A673 (cell line): ENCODE data around the gene GPER1. TPM values are rescaled to one million over a fixed set of nuclear protein-coding genes. Genes with fewer than 3 reads are reported as not detected.

Experiments
- BruUV-seq: library from RNA; stranded (reverse); fragments of 400-500 nt; replicated peaks from 2 replicates; lab custom pipeline; 2021; lab: Mats Ljungman, UMichigan
- CTCF ChIA-PET: fragments of 300-600 bp; sonication (Branson Sonifier 250); formaldehyde crosslinking; loops from one replicate; lab custom pipeline; 2022; ENCODE audit warnings: antibody characterized with exemption; lab: Charles Lee
- POLR2A ChIA-PET: fragments of 300-600 bp; sonication (Branson Sonifier 250); formaldehyde crosslinking; loops from one replicate; lab custom pipeline; 2022; ENCODE audit warnings: antibody characterized with exemption; ENCODE audit not compliant: low non-redundant PET; lab: Charles Lee
- DNase-seq: peaks from one replicate; pipeline ENCODE4 v3.0.0-alpha.2; 2015; ENCODE audit warnings: low spot score
- H3K27ac ChIP-seq: fragments of 200-600 bp; sonication (generic); 2 replicates; pipeline ENCODE4 v1.5.1; 2016; ENCODE audit warnings: mixed run types, low read depth, mild to moderate bottlenecking, mixed read lengths, antibody characterized with exemption, low read length; ENCODE audit not compliant: poor library complexity, severe bottlenecking
- H3K27me3 ChIP-seq: fragments of 200-600 bp; sonication (generic); replicated peaks from 2 replicates; pipeline ENCODE4 v1.6.1; 2017; ENCODE audit warnings: mixed run types, low read depth, mild to moderate bottlenecking, mixed read lengths, antibody characterized with exemption, low read length; ENCODE audit not compliant: insufficient read depth, poor library complexity
- H3K36me3 ChIP-seq: fragments of 200-600 bp; sonication (generic); 2 replicates; pipeline ENCODE4 v1.6.1; 2016; ENCODE audit warnings: mixed run types, mild to moderate bottlenecking, mixed read lengths, antibody characterized with exemption, low read length; ENCODE audit not compliant: insufficient read depth, poor library complexity, severe bottlenecking
- H3K4me1 ChIP-seq: fragments of 200-600 bp; sonication (generic); 2 replicates; pipeline ENCODE4 v1.6.1; 2017; ENCODE audit warnings: mixed run types, mild to moderate bottlenecking, mixed read lengths, antibody characterized with exemption, low read length; ENCODE audit not compliant: insufficient read depth, poor library complexity, severe bottlenecking
- H3K4me3 ChIP-seq: fragments of 200-600 bp; sonication (generic); 2 replicates; pipeline ENCODE4 v1.5.1; 2016; ENCODE audit warnings: low read depth, mixed run types, mild to moderate bottlenecking, mixed read lengths, low read length; ENCODE audit not compliant: poor library complexity, severe bottlenecking
- H3K9me3 ChIP-seq: fragments of 200-600 bp; sonication (generic); 2 replicates; pipeline ENCODE4 v1.6.1; 2016; ENCODE audit warnings: mixed run types, low read depth, mild to moderate bottlenecking, mixed read lengths, antibody characterized with exemption, low read length; ENCODE audit not compliant: poor library complexity, severe bottlenecking
- CTCF ChIP-seq: fragments of 300-800, 200-600 bp; sonication (generic); conservative IDR thresholded peaks from 2 replicates; pipeline ENCODE4 v1.5.1; 2017; ENCODE audit warnings: low read depth, mild to moderate bottlenecking, antibody characterized with exemption, low read length, moderate library complexity, mixed read lengths
- EZH2 ChIP-seq: fragments of 200-600 bp; sonication (generic); IDR thresholded peaks from 2 replicates; pipeline ENCODE4 v1.6.1; 2017; ENCODE audit warnings: borderline replicate concordance, low read depth, mild to moderate bottlenecking, mixed read lengths, antibody characterized with exemption, low read length; ENCODE audit not compliant: poor library complexity, severe bottlenecking
- intact Hi-C: fragments of 100-400 bp; cut with micrococcal nuclease; formaldehyde crosslinking; loops from one replicate; pipeline ENCODE4 v1.10.0; 2022; ENCODE audit not compliant: unreplicated experiment
- total RNA-seq: library from RNA; stranded (reverse); gene quantifications from 2 replicates; pipeline ENCODE4 v1.2.3, GENCODE V29; 2021

The GPER1 gene
- total RNA-seq, 1 experiment from 2014 or later, result 0.37 TPM

GRCh38 chr7:1061180-1061579, 26.7 kb upstream of the GPER1 start:
- CTCF ChIA-PET, result no interaction called here
- TF ChIP-seq EZH2, result no peak
- no peak for TF ChIP-seq CTCF

DNA sequence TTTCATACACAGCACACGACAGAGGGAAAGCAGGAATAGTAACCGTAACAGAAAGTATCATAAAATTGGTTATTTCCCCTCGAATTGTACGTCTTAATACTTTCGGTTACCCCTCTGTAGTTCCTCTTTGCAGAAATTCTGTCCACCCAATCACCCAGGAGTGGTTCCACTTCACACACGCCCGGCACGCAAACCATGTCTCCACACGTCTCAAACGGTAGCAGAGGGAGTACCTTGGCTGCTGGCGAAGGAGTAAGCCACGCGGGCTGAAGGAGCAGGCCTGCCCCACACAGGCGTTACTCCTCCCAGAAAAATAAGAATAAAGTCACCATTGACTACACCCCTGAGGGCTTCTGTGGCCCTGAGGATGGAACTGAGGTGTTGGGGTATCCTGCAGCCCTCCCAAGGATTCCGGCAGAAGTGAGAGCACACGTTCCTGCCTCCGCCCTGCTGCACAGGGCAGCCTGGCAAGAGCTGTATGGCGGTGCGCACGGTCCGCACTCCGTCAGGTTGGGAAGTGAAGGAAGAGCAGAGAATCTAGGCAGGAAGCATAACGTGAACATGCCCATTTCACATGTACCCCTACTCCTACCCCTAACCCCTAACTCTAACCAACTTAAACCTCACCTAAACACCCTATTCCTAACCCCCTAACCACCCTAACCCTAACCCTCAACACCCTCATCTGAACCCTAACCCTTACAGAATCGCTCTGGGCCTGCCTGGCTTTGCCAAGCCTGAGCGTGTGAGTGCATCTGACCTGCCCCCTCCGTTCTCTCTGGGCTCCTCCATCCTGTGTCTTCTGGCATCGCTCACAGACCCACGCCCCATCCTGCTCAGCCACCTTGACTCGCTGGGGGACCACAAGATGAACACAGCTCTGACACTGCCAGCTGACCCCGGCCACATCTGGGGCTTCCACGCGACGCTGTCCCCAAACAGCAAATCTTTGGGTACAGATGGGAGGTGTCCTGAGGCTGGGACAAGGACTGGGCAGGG, 25.3 kb upstream of the GPER1 start:
- no peak overlapping the region for H3K27ac ChIP-seq
- H3K27me3 ChIP-seq, result no peaks in the 10 kb centered on the region
- H3K36me3 ChIP-seq, result no peaks in the 10 kb centered on the region
- intact Hi-C loops, result no loop called here
- H3K4me1 ChIP-seq, result peaks cover 24% of the 10 kb centered on the region
- no TSS peak for BruUV-seq
- DNase-seq, result no peak
- POLR2A ChIA-PET, result no interaction called here
- CTCF ChIA-PET, result no interaction called here
- H3K9me3 ChIP-seq, result no peaks in the 10 kb centered on the region
- TF ChIP-seq CTCF (no peak), EZH2 (no peak)
- H3K4me3 ChIP-seq, result no peak overlapping the region

More at GRCh38 chr7:1061180-1061579, 26.7 kb upstream of the GPER1 start:
- H3K4me1 ChIP-seq, result peaks cover 24% of the 10 kb centered on the region
- POLR2A ChIA-PET, result no interaction called here
- H3K36me3 ChIP-seq, result no peaks in the 10 kb centered on the region
- no peak for DNase-seq
- no TSS peak for BruUV-seq
- H3K9me3 ChIP-seq, result no peaks in the 10 kb centered on the region
- H3K27ac ChIP-seq, result no peak overlapping the region
- no peaks in the 10 kb centered on the region for H3K27me3 ChIP-seq
- intact Hi-C loops, result no loop called here
- H3K4me3 ChIP-seq, result no peak overlapping the region

DNA sequence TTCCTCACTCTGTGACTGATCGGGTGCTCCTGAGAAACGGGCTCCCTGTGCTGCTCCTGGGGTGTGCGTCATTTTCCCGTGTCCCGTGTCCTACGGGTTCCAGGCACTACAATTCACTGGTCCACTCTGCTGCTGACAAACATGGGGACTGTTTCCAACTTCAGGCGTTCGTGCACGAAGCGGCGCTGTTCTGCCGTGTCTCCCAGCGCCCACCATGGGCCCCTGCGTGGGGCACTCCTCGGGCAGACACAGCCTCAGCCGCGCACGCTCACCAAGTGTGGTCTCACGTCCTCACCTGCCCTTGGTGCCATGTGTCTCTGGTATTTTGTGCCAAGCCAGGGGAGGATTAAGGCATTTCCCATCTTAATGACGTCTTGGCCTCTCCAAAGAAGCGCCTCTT, 24.6 kb upstream of the GPER1 start:
- POLR2A ChIA-PET, result no interaction called here
- TF ChIP-seq CTCF (no peak), EZH2 (no peak)
- Histone ChIP-seq H3K4me3 (no peak overlapping the region), H3K36me3 (no peaks in the 10 kb centered on the region), H3K4me1 (peaks cover 24% of the 10 kb centered on the region), H3K27ac (no peak overlapping the region), H3K9me3 (no peaks in the 10 kb centered on the region), H3K27me3 (no peaks in the 10 kb centered on the region)
- no peak for DNase-seq
- no TSS peak for BruUV-seq
- CTCF ChIA-PET, result no interaction called here
- intact Hi-C loops, result no loop called here
